WI38 (cell line): ENCODE results near the gene SNAI3.

Experiments
- H3K4me3 ChIP-seq: 2 replicates; pipeline ENCODE4 v1.5.1; 2011; ENCODE audit warnings: low read depth, mild to moderate bottlenecking, control low read depth, low read length
- CTCF ChIP-seq: IDR thresholded peaks from 2 replicates; pipeline ENCODE4 v1.5.1; 2012; ENCODE audit warnings: low read depth, mild to moderate bottlenecking, control low read depth, low read length

The SNAI3 gene

GRCh38 chr16:88721236-88721635 is 34.9 kb upstream of the SNAI3 start:
- H3K4me3 ChIP-seq = no peak overlapping the region
- TF ChIP-seq CTCF = no peak

GRCh38 chr16:88720396-88720970 is 34.2 kb upstream of the SNAI3 start:
- no peak overlapping the region for H3K4me3 ChIP-seq
- no peak for TF ChIP-seq CTCF

- H3K4me3 ChIP-seq = no peak overlapping the region
- no peak for TF ChIP-seq CTCF
Measured at GRCh38 chr16:88719933-88720296, 33.6 kb upstream of the SNAI3 start.

- no peak for TF ChIP-seq CTCF
- no peak overlapping the region for H3K4me3 ChIP-seq
Measured at GRCh38 chr16:88719267-88719932, 33.1 kb upstream of the SNAI3 start.

- no peak for TF ChIP-seq CTCF
- H3K4me3 ChIP-seq = no peak overlapping the region
Measured at GRCh38 chr16:88718178-88718577, 31.9 kb upstream of the SNAI3 start.

GRCh38 chr16:88716601-88717001 is 30.3 kb upstream of the SNAI3 start:
- no peak for TF ChIP-seq CTCF
- no peak overlapping the region for H3K4me3 ChIP-seq

GRCh38 chr16:88716201-88716600 is 29.9 kb upstream of the SNAI3 start:
- H3K4me3 ChIP-seq = no peak overlapping the region
- TF ChIP-seq CTCF = no peak
